Nephron progenitor cell (in vitro differentiated cells): ENCODE measurements around the gene FBXO28.

ENCODE experiments used
- DNase-seq: peaks from one replicate; pipeline ENCODE4 v3.0.0; 2021
- H3K27ac Mint-ChIP-seq: 2 replicates; pipeline ENCODE4 v1.8.0; 2021; ENCODE audit warnings: mild to moderate bottlenecking, moderate library complexity, mixed read lengths
- H3K27me3 Mint-ChIP-seq: 2 replicates; pipeline ENCODE4 v1.8.0; 2021; ENCODE audit warnings: mild to moderate bottlenecking, low read depth, mixed read lengths; ENCODE audit not compliant: poor library complexity
- H3K36me3 Mint-ChIP-seq: 2 replicates; pipeline ENCODE4 v1.8.0; 2021; ENCODE audit warnings: low read depth, mixed read lengths
- H3K4me1 Mint-ChIP-seq: 2 replicates; pipeline ENCODE4 v1.8.0; 2021; ENCODE audit warnings: mixed read lengths
- H3K4me3 Mint-ChIP-seq: 2 replicates; pipeline ENCODE4 v1.8.0; 2021; ENCODE audit warnings: mild to moderate bottlenecking, moderate library complexity, mixed read lengths
- H3K9me3 Mint-ChIP-seq: 2 replicates; pipeline ENCODE4 v1.8.0; 2021; ENCODE audit warnings: mild to moderate bottlenecking, moderate library complexity, mixed read lengths
- TF ChIP-seq, protein P1 (sequence below): fragments of 200-600 bp; sonication (generic); IDR thresholded peaks from 2 replicates; pipeline ENCODE4 v1.5.0; 2021; ENCODE audit warnings: antibody characterized with exemption

FBXO28 gene

GRCh38 chr1:224081604-224082003, 32.3 kb upstream of the FBXO28 start:
- TF ChIP-seq, protein P1, sequence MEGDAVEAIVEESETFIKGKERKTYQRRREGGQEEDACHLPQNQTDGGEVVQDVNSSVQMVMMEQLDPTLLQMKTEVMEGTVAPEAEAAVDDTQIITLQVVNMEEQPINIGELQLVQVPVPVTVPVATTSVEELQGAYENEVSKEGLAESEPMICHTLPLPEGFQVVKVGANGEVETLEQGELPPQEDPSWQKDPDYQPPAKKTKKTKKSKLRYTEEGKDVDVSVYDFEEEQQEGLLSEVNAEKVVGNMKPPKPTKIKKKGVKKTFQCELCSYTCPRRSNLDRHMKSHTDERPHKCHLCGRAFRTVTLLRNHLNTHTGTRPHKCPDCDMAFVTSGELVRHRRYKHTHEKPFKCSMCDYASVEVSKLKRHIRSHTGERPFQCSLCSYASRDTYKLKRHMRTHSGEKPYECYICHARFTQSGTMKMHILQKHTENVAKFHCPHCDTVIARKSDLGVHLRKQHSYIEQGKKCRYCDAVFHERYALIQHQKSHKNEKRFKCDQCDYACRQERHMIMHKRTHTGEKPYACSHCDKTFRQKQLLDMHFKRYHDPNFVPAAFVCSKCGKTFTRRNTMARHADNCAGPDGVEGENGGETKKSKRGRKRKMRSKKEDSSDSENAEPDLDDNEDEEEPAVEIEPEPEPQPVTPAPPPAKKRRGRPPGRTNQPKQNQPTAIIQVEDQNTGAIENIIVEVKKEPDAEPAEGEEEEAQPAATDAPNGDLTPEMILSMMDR, result no peak
- H3K4me1 Mint-ChIP-seq, result peaks cover 9% of the 10 kb centered on the region
- H3K36me3 Mint-ChIP-seq, result no peaks in the 10 kb centered on the region
- H3K9me3 Mint-ChIP-seq, result no peaks in the 10 kb centered on the region
- no peak overlapping the region for H3K27ac Mint-ChIP-seq
- H3K4me3 Mint-ChIP-seq, result no peak overlapping the region
- peaks cover 2% of the 10 kb centered on the region for H3K27me3 Mint-ChIP-seq
- DNase-seq, result no peak

- Mint-ChIP-seq H3K27me3 (peaks cover 2% of the 10 kb centered on the region), H3K4me3 (no peak overlapping the region), H3K4me1 (peaks cover 9% of the 10 kb centered on the region), H3K9me3 (no peaks in the 10 kb centered on the region), H3K27ac (no peak overlapping the region), H3K36me3 (no peaks in the 10 kb centered on the region)
- DNase-seq, result no peak
- TF ChIP-seq, protein P1, result no peak
Observed at GRCh38 chr1:224082146-224082545, 31.8 kb upstream of the FBXO28 start.

GRCh38 chr1:224084867-224085266, 29.0 kb upstream of the FBXO28 start:
- no peak for DNase-seq
- Mint-ChIP-seq H3K36me3 (no peaks in the 10 kb centered on the region), H3K4me1 (peaks cover 8% of the 10 kb centered on the region), H3K9me3 (no peaks in the 10 kb centered on the region), H3K27ac (no peak overlapping the region), H3K27me3 (peaks cover 2% of the 10 kb centered on the region), H3K4me3 (no peak overlapping the region)
- TF ChIP-seq, protein P1, result no peak

DNA sequence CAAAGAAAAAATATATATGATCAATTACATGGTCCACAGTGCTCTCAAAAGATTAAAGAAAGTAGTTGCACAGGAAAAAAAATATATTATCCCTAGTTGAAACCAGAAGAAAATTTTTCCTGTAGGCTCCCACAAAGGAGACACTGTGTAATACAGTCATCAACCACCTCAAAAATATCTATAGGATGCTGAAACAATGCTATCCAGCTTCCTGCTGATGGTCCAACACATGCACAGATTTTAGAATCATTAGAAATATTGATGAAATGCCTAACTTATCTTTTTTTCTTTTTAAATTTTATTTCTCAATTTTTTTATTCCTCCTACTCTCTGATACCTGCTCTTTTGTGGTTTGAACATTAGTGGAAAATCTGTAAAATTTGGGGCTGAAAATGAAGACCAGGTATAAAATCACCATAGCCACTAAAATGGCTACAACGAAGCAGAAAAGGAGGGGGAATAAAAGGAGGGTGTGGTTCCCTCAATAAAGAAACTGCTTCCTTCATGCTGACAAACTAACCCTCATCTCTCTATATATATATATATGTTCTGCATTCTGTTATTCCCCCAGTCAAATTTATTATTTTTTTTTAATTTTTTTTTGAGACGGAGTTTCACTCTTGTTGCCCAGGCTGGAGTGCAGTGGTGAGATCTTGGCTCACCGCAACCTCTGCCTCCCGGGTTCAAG, 28.3 kb upstream of the FBXO28 start:
- no peaks in the 10 kb centered on the region for H3K9me3 Mint-ChIP-seq
- no peak overlapping the region for H3K27ac Mint-ChIP-seq
- H3K36me3 Mint-ChIP-seq, result no peaks in the 10 kb centered on the region
- H3K27me3 Mint-ChIP-seq, result peaks cover 7% of the 10 kb centered on the region
- H3K4me3 Mint-ChIP-seq, result no peak overlapping the region
- no peak for DNase-seq
- TF ChIP-seq, protein P1, result no peak
- peaks cover 1% of the 10 kb centered on the region for H3K4me1 Mint-ChIP-seq

DNA sequence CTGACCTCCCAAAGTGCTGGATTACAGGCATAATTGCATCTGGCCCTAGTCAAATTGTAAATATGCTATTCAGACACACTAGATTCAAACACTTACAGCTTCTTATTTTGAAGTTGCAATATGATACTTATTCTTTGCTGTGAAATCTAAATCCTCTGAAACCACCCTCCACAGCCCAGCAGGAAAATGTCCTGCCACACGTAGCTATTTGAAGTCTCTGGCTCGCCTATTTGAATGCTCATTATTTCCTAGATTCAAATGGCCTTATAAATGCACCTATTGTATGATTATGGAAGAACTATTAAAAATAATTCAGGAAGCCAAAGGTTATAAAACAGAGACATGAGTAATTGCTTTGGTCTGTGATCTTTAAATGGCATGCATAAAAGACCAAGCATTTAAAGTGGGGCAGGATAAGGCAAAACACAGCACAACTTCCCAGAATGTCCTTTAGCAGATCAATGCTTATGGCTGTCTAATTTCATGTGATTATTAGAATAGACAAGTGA, 26.6 kb upstream of the FBXO28 start:
- no peak for DNase-seq
- H3K9me3 Mint-ChIP-seq, result no peaks in the 10 kb centered on the region
- peaks cover 8% of the 10 kb centered on the region for H3K27me3 Mint-ChIP-seq
- no peak overlapping the region for H3K4me3 Mint-ChIP-seq
- H3K36me3 Mint-ChIP-seq, result no peaks in the 10 kb centered on the region
- TF ChIP-seq, protein P1, result no peak
- H3K27ac Mint-ChIP-seq, result no peak overlapping the region
- H3K4me1 Mint-ChIP-seq, result no peaks in the 10 kb centered on the region

DNA sequence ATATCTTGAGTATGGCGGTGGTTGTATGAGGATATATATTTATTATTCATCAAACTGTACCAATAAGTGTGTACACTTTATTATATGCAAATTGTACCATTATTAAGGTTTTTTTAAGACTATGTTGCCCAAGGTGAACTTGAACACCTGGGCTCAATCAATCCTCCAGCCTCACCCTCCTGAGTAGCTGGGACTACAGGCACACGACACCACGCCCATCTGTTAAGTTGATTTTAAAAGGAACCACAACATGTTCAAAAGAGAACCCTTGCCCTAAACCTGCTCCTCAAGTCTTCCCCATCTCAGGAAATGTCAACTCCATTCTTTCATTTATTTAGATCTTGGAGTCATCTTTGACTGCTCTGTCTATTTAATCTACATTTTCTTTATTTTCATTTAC, 24.3 kb upstream of the FBXO28 start:
- no peaks in the 10 kb centered on the region for H3K9me3 Mint-ChIP-seq
- H3K4me1 Mint-ChIP-seq, result no peaks in the 10 kb centered on the region
- no peak overlapping the region for H3K4me3 Mint-ChIP-seq
- no peaks in the 10 kb centered on the region for H3K36me3 Mint-ChIP-seq
- TF ChIP-seq, protein P1, result no peak
- no peak for DNase-seq
- H3K27me3 Mint-ChIP-seq, result peaks cover 8% of the 10 kb centered on the region
- H3K27ac Mint-ChIP-seq, result no peak overlapping the region
